Natural killer cell (primary cell): Measurements from ENCODE around the gene TWSG1. TPM values are rescaled to one million over a fixed set of nuclear protein-coding genes. Genes with fewer than 3 reads are reported as not detected.

Experiments
- ATAC-seq, 3 donors: fragments of 150-1000 bp in 2 of 3; fragments of 200-7000 bp in 1 of 3; cut with Tn5 transposase; 1 replicate in 1 of 3; 2 replicates in 2 of 3; pipeline ENCODE4 v1.10.0; 2021; ENCODE audit warnings: mild to moderate bottlenecking in 2 of 3, moderate library complexity in 2 of 3
- DNase-seq, 2 donors: peaks; one replicate each; pipeline versions ENCODE4 v3.0.0 to v3.0.0-alpha.2; 2013 to 2021; ENCODE audit warnings: mixed read lengths in 1 of 2
- H3K27ac ChIP-seq: one replicate; pipeline ENCODE4 v1.5.1; 2013; ENCODE audit warnings: mild to moderate bottlenecking, low read length
- H3K27me3 ChIP-seq: one replicate; pipeline ENCODE4 v1.6.1; 2013; ENCODE audit warnings: low read length; ENCODE audit not compliant: control insufficient read depth, insufficient read depth
- H3K36me3 ChIP-seq: one replicate; pipeline ENCODE4 v1.6.1; 2013; ENCODE audit warnings: low read length; ENCODE audit not compliant: control insufficient read depth, insufficient read depth
- H3K4me1 ChIP-seq: one replicate; pipeline ENCODE4 v1.6.1; 2013; ENCODE audit warnings: low read length; ENCODE audit not compliant: control insufficient read depth, insufficient read depth
- H3K4me3 ChIP-seq: one replicate; pipeline ENCODE4 v1.5.1; 2013; ENCODE audit warnings: low read length
- H3K9me3 ChIP-seq: one replicate; pipeline ENCODE4 v1.6.1; 2013; ENCODE audit warnings: low read length; ENCODE audit not compliant: control insufficient read depth, insufficient read depth
- H3K27ac Mint-ChIP-seq, 2 donors: one replicate each; pipeline ENCODE4 v1.8.0; 2022; ENCODE audit warnings: mild to moderate bottlenecking in 2 of 2, mixed read lengths in 2 of 2, moderate library complexity in 1 of 2
- H3K27me3 Mint-ChIP-seq, 2 donors: one replicate each; pipeline ENCODE4 v1.8.0; 2022; ENCODE audit warnings: low read depth in 2 of 2, mixed read lengths in 2 of 2
- H3K36me3 Mint-ChIP-seq: one replicate; pipeline ENCODE4 v1.8.0; 2022; ENCODE audit warnings: mixed read lengths
- H3K4me1 Mint-ChIP-seq, 2 donors: one replicate each; pipeline ENCODE4 v1.8.0; 2022; ENCODE audit warnings: mixed read lengths in 2 of 2
- H3K4me3 Mint-ChIP-seq: one replicate; pipeline ENCODE4 v1.8.0; 2022; ENCODE audit warnings: mild to moderate bottlenecking, moderate library complexity, mixed read lengths
- H3K9me3 Mint-ChIP-seq, 2 donors: one replicate each; pipeline ENCODE4 v1.8.0; 2022; ENCODE audit warnings: mixed read lengths in 2 of 2
- WGBS: methylation state at CpG from one replicate; pipeline ENCODE4 v1.1.7; 2013; ENCODE audit warnings: missing lambda C conversion rate; ENCODE audit not compliant: insufficient coverage; 5-methylcytosine and 5-hydroxymethylcytosine counted together
- intact Hi-C: fragments of 100-400 bp; cut with micrococcal nuclease; formaldehyde crosslinking; loops from one replicate; pipeline ENCODE4 v1.14.2; 2022
- total RNA-seq, 4 donors: library from RNA; stranded (reverse); fragments of 120-200 nt in 1 of 4; gene quantifications; one replicate each; pipeline versions ENCODE4 v1.2.3 to v1.2.4, GENCODE V29; 2013 to 2022
- TF ChIP-seq, protein P1 (sequence below): fragments of 200-600 bp; IDR thresholded peaks from one replicate; pipeline ENCODE4 v1.8.0; 2022; ENCODE audit warnings: antibody characterized with exemption

TWSG1 gene
- total RNA-seq, 3 donors from 2014 or later (not counting 1 experiment from before 2014, with no cell fraction given) = 3.4 to 7.3 (median 5.6) TPM

DNA sequence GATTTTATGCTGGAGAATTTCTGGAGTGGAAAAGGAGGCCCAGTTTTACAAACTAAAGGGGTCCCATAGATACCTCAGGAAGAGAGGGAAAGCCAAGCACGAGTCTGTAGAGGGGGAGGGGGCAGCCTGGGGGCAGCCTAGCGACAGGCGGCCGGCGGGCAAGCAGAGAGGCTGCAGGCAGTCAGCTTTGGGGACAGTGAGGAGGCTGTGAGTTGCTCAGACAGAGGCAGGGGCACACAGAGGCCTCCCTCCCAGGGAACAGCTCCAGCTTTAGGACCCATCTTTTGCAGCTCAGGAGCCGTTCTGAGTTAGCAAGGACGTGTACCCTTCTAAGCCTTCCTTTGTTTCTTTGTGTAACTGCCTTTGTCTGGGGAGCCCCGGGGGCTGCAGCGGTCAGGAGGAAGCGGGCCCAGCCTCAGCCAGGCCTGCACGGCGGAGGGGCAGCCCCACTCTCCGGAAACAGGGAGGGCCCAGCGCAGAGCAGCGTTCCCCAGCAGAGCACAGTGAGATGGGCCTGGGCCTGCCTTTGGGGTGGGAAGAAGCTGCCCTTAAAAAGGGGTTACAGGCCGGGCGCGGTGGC, 99.6 kb downstream of the TWSG1 start:
- DNase-seq = no peak
- TF ChIP-seq, protein P1, sequence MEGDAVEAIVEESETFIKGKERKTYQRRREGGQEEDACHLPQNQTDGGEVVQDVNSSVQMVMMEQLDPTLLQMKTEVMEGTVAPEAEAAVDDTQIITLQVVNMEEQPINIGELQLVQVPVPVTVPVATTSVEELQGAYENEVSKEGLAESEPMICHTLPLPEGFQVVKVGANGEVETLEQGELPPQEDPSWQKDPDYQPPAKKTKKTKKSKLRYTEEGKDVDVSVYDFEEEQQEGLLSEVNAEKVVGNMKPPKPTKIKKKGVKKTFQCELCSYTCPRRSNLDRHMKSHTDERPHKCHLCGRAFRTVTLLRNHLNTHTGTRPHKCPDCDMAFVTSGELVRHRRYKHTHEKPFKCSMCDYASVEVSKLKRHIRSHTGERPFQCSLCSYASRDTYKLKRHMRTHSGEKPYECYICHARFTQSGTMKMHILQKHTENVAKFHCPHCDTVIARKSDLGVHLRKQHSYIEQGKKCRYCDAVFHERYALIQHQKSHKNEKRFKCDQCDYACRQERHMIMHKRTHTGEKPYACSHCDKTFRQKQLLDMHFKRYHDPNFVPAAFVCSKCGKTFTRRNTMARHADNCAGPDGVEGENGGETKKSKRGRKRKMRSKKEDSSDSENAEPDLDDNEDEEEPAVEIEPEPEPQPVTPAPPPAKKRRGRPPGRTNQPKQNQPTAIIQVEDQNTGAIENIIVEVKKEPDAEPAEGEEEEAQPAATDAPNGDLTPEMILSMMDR = no peak

DNA sequence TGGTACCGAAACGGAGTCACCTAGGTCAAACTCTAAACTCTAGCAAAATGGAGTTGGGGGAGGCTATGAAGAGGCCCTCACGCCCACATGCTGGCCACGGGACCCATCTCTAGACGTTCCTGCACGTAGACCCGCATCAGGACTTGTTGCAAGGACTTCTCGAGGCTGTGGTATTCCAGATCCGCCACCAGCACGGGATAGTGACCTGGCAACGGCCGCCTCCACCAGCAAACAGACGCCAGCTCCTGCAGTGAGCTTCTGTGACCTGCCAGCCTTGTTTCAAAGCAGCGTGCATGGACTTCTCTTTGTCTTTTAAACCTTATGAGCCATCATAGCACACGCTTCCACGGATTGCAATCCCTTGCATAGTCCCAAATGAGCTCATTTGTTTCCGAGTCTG, 100.5 kb downstream of the TWSG1 start:
- Histone ChIP-seq H3K4me3 (no peak overlapping the region), H3K4me1 (peaks cover 8% of the 10 kb centered on the region), H3K27ac (no peak overlapping the region), H3K27me3 (no peaks in the 10 kb centered on the region), H3K9me3 (no peaks in the 10 kb centered on the region), H3K36me3 (no peaks in the 10 kb centered on the region)
- 95% methylated on average over 16 of the region's 17 CpGs for WGBS
- intact Hi-C loops = no loop called here
- Mint-ChIP-seq H3K4me1 (peaks cover 13 to 15% of the 10 kb centered on the region in 2 donors), H3K36me3 (no peaks in the 10 kb centered on the region), H3K4me3 (no peak overlapping the region), H3K27ac (no peak overlapping the region), H3K27me3 (peaks cover 0 to 4% of the 10 kb centered on the region in 2 donors), H3K9me3 (no peaks in the 10 kb centered on the region)
- TF ChIP-seq, protein P1 = no peak
- no peak for DNase-seq
- no peak for ATAC-seq

More for the DNA sequence above, 99.6 kb downstream of the TWSG1 start:
- Histone ChIP-seq H3K9me3 (no peaks in the 10 kb centered on the region), H3K4me3 (no peak overlapping the region), H3K27me3 (no peaks in the 10 kb centered on the region), H3K4me1 (peaks cover 8% of the 10 kb centered on the region), H3K36me3 (no peaks in the 10 kb centered on the region), H3K27ac (no peak overlapping the region)
- ATAC-seq = peak in 2 of 3 donors; percentile 26 to 74
- Mint-ChIP-seq H3K4me3 (peak overlapping the region; percentile 40), H3K36me3 (no peaks in the 10 kb centered on the region), H3K4me1 (peaks cover 13 to 15% of the 10 kb centered on the region in 2 donors), H3K27ac (peak overlapping the region; percentile 15 to 31), H3K27me3 (peaks cover 0 to 4% of the 10 kb centered on the region in 2 donors), H3K9me3 (no peaks in the 10 kb centered on the region)
- intact Hi-C loops = no loop called here
- WGBS = 51% methylated on average over 18 of the region's 18 CpGs

DNA sequence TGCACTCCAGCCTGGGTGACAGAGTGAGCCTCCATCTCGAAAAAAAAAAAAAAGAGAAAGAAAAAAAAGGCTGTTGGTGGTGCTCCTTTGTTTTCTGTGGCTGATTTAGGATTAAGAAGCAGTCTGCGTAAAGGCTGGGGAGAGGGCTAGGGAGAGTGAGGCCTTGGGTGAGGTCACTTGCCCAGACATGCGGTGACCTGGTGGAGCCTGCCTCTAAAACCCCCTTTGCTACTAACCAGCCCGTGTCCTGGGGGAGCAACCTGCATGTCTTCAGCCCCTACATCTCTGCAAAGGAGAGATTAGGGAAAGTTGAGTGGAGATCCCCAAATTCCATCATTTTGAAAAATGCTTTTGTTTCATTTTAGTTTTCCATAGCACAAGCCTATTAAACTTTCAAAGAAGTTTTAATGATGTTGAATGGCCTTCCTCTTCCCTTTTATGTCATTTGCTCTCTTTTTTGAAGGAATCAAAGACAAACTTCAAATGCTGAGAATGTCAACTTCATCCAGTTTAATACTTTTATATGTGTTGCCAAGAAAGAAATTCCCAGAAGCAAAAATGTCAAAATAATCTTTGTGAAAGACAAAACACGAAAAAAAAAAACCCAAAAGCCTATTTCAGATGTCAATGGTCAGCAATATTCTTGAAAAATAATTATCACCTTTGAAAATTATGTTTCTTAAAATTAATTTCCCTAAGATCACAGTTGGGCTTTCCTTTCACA, 101.8 kb downstream of the TWSG1 start:
- WGBS = 86% methylated on average over 4 of the region's 5 CpGs
- Mint-ChIP-seq H3K4me1 (peaks cover 13 to 15% of the 10 kb centered on the region in 2 donors), H3K36me3 (no peaks in the 10 kb centered on the region), H3K27me3 (peaks cover 0 to 4% of the 10 kb centered on the region in 2 donors), H3K4me3 (no peak overlapping the region), H3K9me3 (no peaks in the 10 kb centered on the region), H3K27ac (no peak overlapping the region)
- H3K4me1 ChIP-seq = peaks cover 8% of the 10 kb centered on the region
- no peak for DNase-seq
- H3K27me3 ChIP-seq = no peaks in the 10 kb centered on the region
- ATAC-seq = no peak
- no peaks in the 10 kb centered on the region for H3K36me3 ChIP-seq
- TF ChIP-seq, protein P1 = no peak
- H3K4me3 ChIP-seq = no peak overlapping the region
- H3K27ac ChIP-seq = no peak overlapping the region
- intact Hi-C loops = no loop called here
- H3K9me3 ChIP-seq = no peaks in the 10 kb centered on the region
